Measurements from ENCODE around the gene SLC30A9. TPM values are rescaled to one million over a fixed set of nuclear protein-coding genes. Genes with fewer than 3 reads are reported as not detected.

Gene SLC30A9
- total RNA-seq, 1 donor from 2014 or later, result 44.6 TPM

DNA sequence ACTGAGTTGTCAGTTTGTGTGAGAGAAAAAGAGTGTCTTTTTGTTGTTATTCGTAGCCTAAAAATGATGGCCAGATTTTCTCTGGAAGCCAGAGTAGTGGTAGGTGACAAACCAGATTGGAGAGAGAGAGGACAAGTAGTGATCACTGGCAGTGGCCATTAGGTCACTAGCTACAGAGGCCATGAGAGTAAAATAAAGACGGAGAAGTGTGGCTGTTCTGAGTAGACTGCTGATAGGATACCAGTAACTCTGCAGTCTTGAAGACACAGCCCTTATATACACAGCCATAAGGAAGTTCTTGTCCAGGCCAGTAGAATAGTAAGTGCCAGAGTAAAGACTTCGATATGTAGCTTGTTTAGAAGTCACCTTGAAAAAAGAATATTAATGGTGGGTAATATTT is 7.7 kb downstream of the SLC30A9 start:
- Mint-ChIP-seq H3K36me3 (ENCODE audit: low read depth) (peaks cover under 1% of the 10 kb centered on the region), H3K27me3 (ENCODE audit: low read depth) (no peaks in the 10 kb centered on the region), H3K4me3 (ENCODE audit: unreplicated experiment) (no peak overlapping the region), H3K9me3 (ENCODE audit: low read depth) (no peaks in the 10 kb centered on the region), H3K27ac (ENCODE audit: unreplicated experiment) (no peak overlapping the region), H3K4me1 (ENCODE audit: low read depth) (peaks cover 3% of the 10 kb centered on the region)
- TF ChIP-seq, protein P1, sequence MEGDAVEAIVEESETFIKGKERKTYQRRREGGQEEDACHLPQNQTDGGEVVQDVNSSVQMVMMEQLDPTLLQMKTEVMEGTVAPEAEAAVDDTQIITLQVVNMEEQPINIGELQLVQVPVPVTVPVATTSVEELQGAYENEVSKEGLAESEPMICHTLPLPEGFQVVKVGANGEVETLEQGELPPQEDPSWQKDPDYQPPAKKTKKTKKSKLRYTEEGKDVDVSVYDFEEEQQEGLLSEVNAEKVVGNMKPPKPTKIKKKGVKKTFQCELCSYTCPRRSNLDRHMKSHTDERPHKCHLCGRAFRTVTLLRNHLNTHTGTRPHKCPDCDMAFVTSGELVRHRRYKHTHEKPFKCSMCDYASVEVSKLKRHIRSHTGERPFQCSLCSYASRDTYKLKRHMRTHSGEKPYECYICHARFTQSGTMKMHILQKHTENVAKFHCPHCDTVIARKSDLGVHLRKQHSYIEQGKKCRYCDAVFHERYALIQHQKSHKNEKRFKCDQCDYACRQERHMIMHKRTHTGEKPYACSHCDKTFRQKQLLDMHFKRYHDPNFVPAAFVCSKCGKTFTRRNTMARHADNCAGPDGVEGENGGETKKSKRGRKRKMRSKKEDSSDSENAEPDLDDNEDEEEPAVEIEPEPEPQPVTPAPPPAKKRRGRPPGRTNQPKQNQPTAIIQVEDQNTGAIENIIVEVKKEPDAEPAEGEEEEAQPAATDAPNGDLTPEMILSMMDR (IDR thresholded peaks at IDR 0.05), result no peak
- DNase-seq (ENCODE audit: low spot score), result no peak

DNA sequence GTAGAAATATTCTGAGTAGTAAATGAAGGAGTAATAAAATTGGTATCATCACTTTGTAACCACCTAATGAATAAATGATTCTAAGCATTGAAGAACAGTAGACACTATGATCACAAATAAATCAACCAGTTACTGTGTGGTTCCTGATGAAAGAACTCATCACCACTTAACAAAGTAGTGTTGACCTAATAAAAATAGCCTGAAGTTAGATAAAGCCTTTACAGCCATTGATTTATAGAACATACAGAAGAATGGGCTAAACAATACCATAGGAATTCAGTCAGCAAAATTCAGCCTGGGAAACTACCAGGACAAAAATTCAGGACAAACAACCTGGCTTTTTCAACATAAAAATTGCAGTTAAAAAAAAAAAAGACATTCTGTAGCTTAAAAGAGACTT is 9.0 kb downstream of the SLC30A9 start:
- no peak for DNase-seq (ENCODE audit: low spot score)
- H3K36me3 Mint-ChIP-seq (ENCODE audit: low read depth), result peaks cover 7% of the 10 kb centered on the region
- H3K4me1 Mint-ChIP-seq (ENCODE audit: low read depth), result peaks cover 10% of the 10 kb centered on the region
- H3K9me3 Mint-ChIP-seq (ENCODE audit: low read depth), result no peaks in the 10 kb centered on the region
- TF ChIP-seq, protein P1 (IDR thresholded peaks at IDR 0.05), result no peak
- H3K27ac Mint-ChIP-seq (ENCODE audit: unreplicated experiment), result no peak overlapping the region
- H3K27me3 Mint-ChIP-seq (ENCODE audit: low read depth), result no peaks in the 10 kb centered on the region
- no peak overlapping the region for H3K4me3 Mint-ChIP-seq (ENCODE audit: unreplicated experiment)

DNA sequence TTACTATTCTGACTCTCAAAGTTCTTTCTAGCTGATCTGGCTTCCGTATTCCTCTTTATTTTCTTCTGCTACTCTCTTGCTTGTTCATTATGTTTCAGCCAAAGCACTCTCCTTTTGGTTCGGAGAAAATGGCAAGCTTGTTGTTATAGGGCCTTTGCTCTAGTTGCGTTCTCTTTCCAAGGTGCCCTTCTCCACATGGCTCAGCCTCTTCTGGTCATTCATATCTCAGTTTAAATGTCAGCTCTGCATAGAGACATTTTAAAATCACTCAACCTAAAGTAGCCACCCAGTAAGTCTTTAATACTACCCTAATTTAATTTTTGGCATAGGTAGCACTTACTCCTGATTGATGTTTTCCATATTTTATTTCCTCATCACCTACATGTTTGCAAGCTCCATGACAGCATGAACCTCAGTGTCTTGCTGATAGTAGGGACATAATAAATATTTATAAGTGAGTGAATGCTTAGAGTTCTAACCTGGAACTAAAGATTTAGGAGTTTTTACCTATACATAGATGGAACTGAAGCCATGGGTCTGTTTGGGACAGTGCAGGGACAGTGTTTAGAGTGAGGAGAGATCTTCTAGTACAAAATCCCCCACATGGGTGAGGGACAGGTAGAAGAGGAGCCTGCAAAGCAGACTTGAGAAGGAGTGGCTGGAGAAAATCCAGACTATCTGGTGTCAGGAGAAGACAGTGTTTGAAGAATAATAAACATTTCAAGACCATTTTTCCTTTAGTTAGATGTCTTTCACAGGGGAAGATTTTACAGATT is 17.9 kb downstream of the SLC30A9 start:
- no peak overlapping the region for H3K4me3 Mint-ChIP-seq (ENCODE audit: unreplicated experiment)
- H3K27ac Mint-ChIP-seq (ENCODE audit: unreplicated experiment), result no peak overlapping the region
- TF ChIP-seq, protein P1 (IDR thresholded peaks at IDR 0.05), result no peak
- no peaks in the 10 kb centered on the region for H3K9me3 Mint-ChIP-seq (ENCODE audit: low read depth)
- no peaks in the 10 kb centered on the region for H3K27me3 Mint-ChIP-seq (ENCODE audit: low read depth)
- no peak for DNase-seq (ENCODE audit: low spot score)
- H3K36me3 Mint-ChIP-seq (ENCODE audit: low read depth), result peaks cover 13% of the 10 kb centered on the region
- peaks cover 6% of the 10 kb centered on the region for H3K4me1 Mint-ChIP-seq (ENCODE audit: low read depth)

DNA sequence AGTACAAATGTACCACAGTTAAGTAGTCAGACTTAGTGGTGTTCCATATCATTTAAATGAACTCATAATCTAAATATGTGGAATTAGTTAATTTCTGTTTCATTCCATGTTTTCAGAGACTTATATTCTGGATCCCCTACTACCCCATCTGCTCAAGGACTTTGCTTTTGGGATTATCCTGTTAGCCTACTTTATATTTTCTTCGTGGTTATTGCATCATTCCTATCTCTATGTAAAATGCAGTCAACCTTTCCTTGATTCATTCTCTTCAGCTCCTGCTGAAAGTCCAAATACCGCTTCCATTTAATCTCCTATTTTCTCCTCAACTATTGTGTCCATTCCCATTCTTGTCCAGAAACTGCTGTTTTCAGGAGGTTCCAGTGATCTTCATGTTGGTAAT is 25.1 kb downstream of the SLC30A9 start:
- H3K4me3 Mint-ChIP-seq (ENCODE audit: unreplicated experiment), result no peak overlapping the region
- DNase-seq (ENCODE audit: low spot score), result no peak
- H3K27ac Mint-ChIP-seq (ENCODE audit: unreplicated experiment), result no peak overlapping the region
- TF ChIP-seq, protein P1 (IDR thresholded peaks at IDR 0.05), result no peak
- H3K4me1 Mint-ChIP-seq (ENCODE audit: low read depth), result no peaks in the 10 kb centered on the region
- H3K9me3 Mint-ChIP-seq (ENCODE audit: low read depth), result no peaks in the 10 kb centered on the region
- H3K27me3 Mint-ChIP-seq (ENCODE audit: low read depth), result no peaks in the 10 kb centered on the region
- H3K36me3 Mint-ChIP-seq (ENCODE audit: low read depth), result peaks cover 1% of the 10 kb centered on the region

DNA sequence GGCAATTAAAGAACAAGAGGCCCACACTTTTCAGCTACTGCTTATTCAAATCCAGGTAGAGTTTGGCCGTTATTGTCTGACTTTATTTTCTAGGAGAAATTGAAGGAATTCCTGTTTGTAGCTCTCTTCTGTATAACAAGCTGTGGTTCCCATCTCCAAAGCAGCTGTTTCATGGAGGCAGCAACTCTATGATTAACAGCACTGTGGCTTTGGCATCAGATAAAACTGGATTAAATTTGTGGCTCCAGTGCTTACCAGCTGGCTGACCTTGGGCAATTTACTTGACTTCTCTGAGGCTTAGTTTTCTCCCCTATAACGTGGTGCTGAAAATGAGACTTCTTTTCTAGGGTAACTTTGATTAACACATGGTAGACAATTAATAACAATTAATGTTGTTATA is 28.1 kb downstream of the SLC30A9 start:
- Mint-ChIP-seq H3K27ac (ENCODE audit: unreplicated experiment) (no peak overlapping the region), H3K27me3 (ENCODE audit: low read depth) (no peaks in the 10 kb centered on the region), H3K9me3 (ENCODE audit: low read depth) (no peaks in the 10 kb centered on the region), H3K4me3 (ENCODE audit: unreplicated experiment) (no peak overlapping the region), H3K4me1 (ENCODE audit: low read depth) (no peaks in the 10 kb centered on the region), H3K36me3 (ENCODE audit: low read depth) (peaks cover 8% of the 10 kb centered on the region)
- no peak for DNase-seq (ENCODE audit: low spot score)
- TF ChIP-seq, protein P1 (IDR thresholded peaks at IDR 0.05), result no peak

All from chondrocyte (in vitro differentiated cells).